Endothelial cell of umbilical vein (primary cell): ENCODE data around the gene SCN3B.

Experiments
- CTCF ChIP-seq, 2 donors: IDR thresholded peaks; 1 replicate in 1 of 2; 2 replicates in 1 of 2; pipeline ENCODE4 v1.5.1; 2011; ENCODE audit warnings: low read length in 2 of 2, mild to moderate bottlenecking in 2 of 2, moderate library complexity in 2 of 2, control low read depth in 1 of 2, inconsistent platforms in 1 of 2, low read depth in 1 of 2; ENCODE audit not compliant: insufficient read depth in 1 of 2; ENCODE audit errors: extremely low read depth in 1 of 2
- EZH2 ChIP-seq: IDR thresholded peaks from 2 replicates; pipeline ENCODE4 v1.6.1; 2012; ENCODE audit warnings: borderline replicate concordance, low read depth, mild to moderate bottlenecking, moderate library complexity, low read length, inconsistent platforms; ENCODE audit not compliant: severe bottlenecking
- FOS ChIP-seq: IDR thresholded peaks from 2 replicates; pipeline ENCODE4 v1.6.1; 2011; ENCODE audit warnings: mild to moderate bottlenecking, low read length, moderate library complexity, borderline replicate concordance; ENCODE audit not compliant: insufficient read depth
- GATA2 ChIP-seq: IDR thresholded peaks from 2 replicates; pipeline ENCODE4 v1.7.0; 2011; ENCODE audit warnings: low read depth, mild to moderate bottlenecking, moderate library complexity, mixed read lengths, low read length; ENCODE audit not compliant: insufficient read length, insufficient read depth
- MAX ChIP-seq: IDR thresholded peaks from 2 replicates; pipeline ENCODE4 v1.6.1; 2011; ENCODE audit not compliant: insufficient read depth, insufficient read length
- POLR2A ChIP-seq: IDR thresholded peaks from 2 replicates; pipeline ENCODE4 v1.6.1; 2012; ENCODE audit warnings: low read depth, mild to moderate bottlenecking, control low read depth, low read length
- POLR2AphosphoS5 ChIP-seq: IDR thresholded peaks from 2 replicates; pipeline ENCODE4 v1.6.1; 2012; ENCODE audit warnings: low read depth, mild to moderate bottlenecking, control low read depth, low read length, moderate library complexity; ENCODE audit not compliant: insufficient read depth

GRCh38 chr11:123611698-123612097 lies 42.7 kb downstream of the SCN3B start:
- TF ChIP-seq CTCF (IDR thresholded peaks at IDR 0.05; ENCODE audit: extremely low read depth in 1 of 2, insufficient read depth in 1 of 2, low read depth in 1 of 2, low read length in 2 of 2) = no peak
- no peak for TF ChIP-seq GATA2
- TF ChIP-seq FOS = no peak
- TF ChIP-seq EZH2 = no peak
- no peak for TF ChIP-seq POLR2A
- TF ChIP-seq POLR2AphosphoS5 = no peak
- no peak for TF ChIP-seq MAX
